Smooth muscle cell of the pulmonary artery (primary cell): ENCODE data around the gene NCK1. TPM values are rescaled to one million over a fixed set of nuclear protein-coding genes. Genes with fewer than 3 reads are reported as not detected.

ENCODE experiments used
- total RNA-seq: library from RNA; depleted of rRNA; stranded (reverse); fragments of >200 nt; gene quantifications from 2 replicates; pipeline ENCODE4 v1.2.3, GENCODE V29; 2014

Gene NCK1
- total RNA-seq = 32.3 and 39.1 TPM in 2 replicates

GRCh38 chr3:136861890-136862616 is at the start of gene NCK1:
Gene NCK1, plus strand, starts transcription at chr3:136862208. Its CDS starts 65,794 bp downstream, at chr3:136928002.

GRCh38 chr3:136818769-136819391 is 43.1 kb upstream of the NCK1 start, which contains the start of gene SLC35G2:
Gene SLC35G2, plus strand, starts transcription at chr3:136819126. Its CDS starts 35,335 bp downstream, at chr3:136854461.

GRCh38 chr3:136957751-136958288 is 95.8 kb downstream of the NCK1 start, which contains the start of gene IL20RB:
Gene IL20RB, plus strand, starts transcription at chr3:136957983. Its CDS starts 131 bp downstream, at chr3:136958114.

Other genes starting within 250 kb of the NCK1 start
- 36.6 and 39.3 TPM in 2 replicates for gene STAG1, start 109.8 kb upstream of the NCK1 start, total RNA-seq
- gene SLC35G2, start 43.1 kb upstream of the NCK1 start, total RNA-seq = 9.3 and 10.1 TPM in 2 replicates
- 0.98 and 1.0 TPM in 2 replicates for gene IL20RB, start 95.8 kb downstream of the NCK1 start, total RNA-seq